ENCODE measurements around the gene SMG1. TPM values are rescaled to one million over a fixed set of nuclear protein-coding genes. Genes with fewer than 3 reads are reported as not detected.
"Not testable (repeated sequence)": the region's sequence is repeated elsewhere in the genome, so short reads cannot be mapped to it uniquely, and the experiment has no call there.

The SMG1 gene
- total RNA-seq, 1 donor from 2014 or later = 41.2 TPM

- H3K4me1 ChIP-seq; H3K9me3 ChIP-seq (replicated peaks); H3K27me3 ChIP-seq (ENCODE audit: low read depth); H3K4me3 ChIP-seq; intact Hi-C loops (cut with micrococcal nuclease); H3K27ac ChIP-seq (replicated peaks); H3K36me3 ChIP-seq: not testable (repeated sequence)
- TF ChIP-seq CTCF (IDR thresholded peaks at IDR 0.05; ENCODE audit: borderline replicate concordance) = peak; percentile 72
- peak; percentile 30 for DNase-seq
These were observed 166.3 kb downstream of the SMG1 start for GRCh38 chr16:18759598-18760520.

GRCh38 chr16:18757960-18758660 lies 168.1 kb downstream of the SMG1 start:
- H3K27ac ChIP-seq (replicated peaks); H3K27me3 ChIP-seq (ENCODE audit: low read depth); H3K9me3 ChIP-seq (replicated peaks); DNase-seq; H3K4me3 ChIP-seq; intact Hi-C loops (cut with micrococcal nuclease); H3K4me1 ChIP-seq; H3K36me3 ChIP-seq: not testable (repeated sequence)

GRCh38 chr16:18756639-18757038 lies 169.6 kb downstream of the SMG1 start:
- DNase-seq; H3K27ac ChIP-seq (replicated peaks); H3K4me1 ChIP-seq; H3K4me3 ChIP-seq; H3K36me3 ChIP-seq; H3K9me3 ChIP-seq (replicated peaks); H3K27me3 ChIP-seq (ENCODE audit: low read depth); intact Hi-C loops (cut with micrococcal nuclease): not testable (repeated sequence)

Other genes with a start within 250 kb of the SMG1 start
- 683 TPM for gene RPS15A, start 136.1 kb downstream of the SMG1 start, total RNA-seq
- 22.5 TPM for gene ARL6IP1, start 124.9 kb downstream of the SMG1 start, total RNA-seq
- gene TMC7, start 57.5 kb upstream of the SMG1 start, total RNA-seq = 0.69 TPM
- gene COQ7, start 141.2 kb upstream of the SMG1 start, total RNA-seq = 45.4 TPM
- 12.3 TPM for gene ITPRIPL2, start 187.6 kb upstream of the SMG1 start, total RNA-seq
- 0.49 TPM for gene SYT17, start 241.8 kb upstream of the SMG1 start, total RNA-seq

All from left ventricle myocardium inferior (tissue), 1 donor.